Dermis blood vessel endothelial cell (primary cell): Measurements from ENCODE around the gene SPAG16. TPM values are rescaled to one million over a fixed set of nuclear protein-coding genes. Genes with fewer than 3 reads are reported as not detected.

Experiments
- DNase-seq: peaks from one replicate; pipeline ENCODE4 v3.0.0; 2010
- total RNA-seq: library from RNA; depleted of rRNA; stranded (reverse); fragments of >200 nt; gene quantifications from 2 replicates; pipeline ENCODE4 v1.2.3, GENCODE V29; 2014

The SPAG16 gene
- total RNA-seq, 1 donor from 2014 or later = 10.6 TPM

GRCh38 chr2:214193943-214194342, 909.7 kb downstream of the SPAG16 start:
- DNase-seq = no peak

DNA sequence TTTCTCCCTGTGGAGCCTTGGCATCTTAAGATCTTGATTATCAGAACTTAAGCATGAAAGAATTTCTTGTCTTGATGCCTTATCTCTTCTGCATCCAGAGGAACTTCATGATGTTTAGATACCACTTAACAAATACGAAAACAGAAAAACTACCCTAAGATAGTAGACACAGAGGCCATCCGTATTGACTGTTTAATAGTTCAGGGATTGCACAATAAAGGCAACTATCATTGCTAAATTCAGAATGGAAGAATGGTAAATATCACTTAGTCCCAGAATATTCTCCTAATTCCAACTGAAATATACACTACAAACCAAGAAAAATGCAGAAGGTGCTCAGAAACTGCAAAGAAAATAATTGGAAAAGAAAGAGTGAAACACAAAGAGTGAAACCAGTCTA, 912.0 kb downstream of the SPAG16 start:
- no peak for DNase-seq

- DNase-seq = no peak
Measured at GRCh38 chr2:214201892-214202291, 917.6 kb downstream of the SPAG16 start.

- DNase-seq = no peak
Measured at GRCh38 chr2:214203214-214203613, 919.0 kb downstream of the SPAG16 start.

DNA sequence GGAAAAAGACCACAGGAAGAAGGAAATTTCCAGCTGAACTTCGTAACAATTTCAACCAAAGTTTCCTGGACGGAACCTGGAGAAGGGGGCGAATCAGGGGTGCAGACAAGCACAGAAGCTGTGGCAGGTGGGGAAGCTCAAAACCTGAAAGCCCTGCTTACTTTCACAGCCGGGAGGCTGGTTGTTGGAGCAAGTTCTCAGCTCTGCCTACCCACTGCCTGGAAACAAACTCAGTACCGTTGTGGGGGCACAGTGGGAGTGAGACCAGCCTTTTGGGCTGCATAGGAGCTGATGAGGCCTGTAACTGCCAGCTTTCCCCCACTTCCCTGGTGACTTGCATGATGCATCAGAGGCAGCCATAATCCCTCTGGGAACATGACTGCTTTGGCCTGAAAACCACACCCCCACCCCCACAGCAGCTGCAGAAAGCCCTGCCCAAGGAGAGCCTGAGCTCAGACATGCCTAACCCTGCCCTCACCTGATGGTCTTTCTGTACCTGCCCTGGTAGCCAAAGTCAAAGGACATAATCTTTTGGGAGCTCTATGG, 919.6 kb downstream of the SPAG16 start:
- DNase-seq = no peak

- DNase-seq = no peak
Measured at GRCh38 chr2:214215107-214215506, 930.8 kb downstream of the SPAG16 start.

GRCh38 chr2:214217136-214217535, 932.9 kb downstream of the SPAG16 start:
- no peak for DNase-seq

GRCh38 chr2:214217599-214217998, 933.3 kb downstream of the SPAG16 start:
- DNase-seq = no peak

DNA sequence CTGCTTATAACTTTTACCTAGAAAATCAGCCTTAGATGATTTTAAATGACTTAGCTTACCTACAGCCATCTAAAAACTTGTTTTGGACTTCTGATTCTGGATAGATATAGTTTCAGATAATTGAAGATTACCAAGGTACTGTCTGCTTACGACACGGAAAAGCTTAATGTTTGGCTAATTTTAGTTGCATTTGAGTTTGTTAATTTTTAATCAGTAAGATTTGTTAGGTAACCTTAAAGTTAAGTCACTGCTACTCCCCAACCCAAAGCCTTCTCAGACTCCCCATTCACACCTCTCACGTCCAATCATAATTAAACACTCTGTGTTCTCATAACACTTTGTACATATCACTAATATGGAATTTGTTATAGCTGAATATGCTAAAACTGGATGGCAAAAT, 936.0 kb downstream of the SPAG16 start:
- DNase-seq = no peak

DNA sequence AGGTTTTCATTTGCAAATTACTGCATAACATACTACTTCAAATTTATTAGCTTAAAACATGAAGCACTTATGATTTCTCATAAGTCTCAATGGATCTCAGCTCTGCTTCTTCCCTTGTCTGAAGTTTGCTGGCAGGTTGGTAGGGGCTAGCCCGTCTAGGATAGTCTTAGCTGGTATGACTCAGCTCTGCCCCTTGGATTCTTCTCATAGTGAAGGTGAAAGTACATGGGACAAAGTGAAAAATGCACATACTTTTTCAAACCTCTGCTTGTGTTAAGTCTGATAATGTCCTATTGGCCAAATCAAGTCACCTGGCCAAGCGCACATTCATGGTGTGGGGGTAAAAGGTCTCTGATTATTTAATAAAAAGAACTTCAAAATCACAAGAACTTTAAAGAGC, 941.8 kb downstream of the SPAG16 start:
- DNase-seq = no peak

- no peak for DNase-seq
Measured at GRCh38 chr2:214232271-214232670, 948.0 kb downstream of the SPAG16 start.

DNA sequence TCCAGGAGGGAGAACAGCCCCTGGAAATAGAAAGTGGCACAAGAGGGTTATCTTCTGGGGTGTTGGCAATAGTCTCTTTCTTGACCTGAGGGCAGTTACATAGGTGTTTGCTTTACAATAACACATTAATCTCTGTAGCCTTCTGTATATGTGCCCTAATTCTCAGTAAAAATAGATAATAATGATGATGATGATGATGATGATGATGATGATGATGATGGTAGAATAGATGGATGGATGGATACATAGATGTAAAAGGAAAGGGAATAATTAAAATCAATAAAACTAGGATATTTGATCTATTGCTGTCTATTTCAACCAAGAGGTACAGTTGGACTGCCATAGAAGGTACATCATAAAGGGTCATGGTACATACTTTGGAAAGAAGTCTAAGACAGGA, 948.9 kb downstream of the SPAG16 start:
- DNase-seq = no peak

- DNase-seq = no peak
Measured at GRCh38 chr2:214242797-214243196, 958.5 kb downstream of the SPAG16 start.

- no peak for DNase-seq
Measured at GRCh38 chr2:214244847-214245246, 960.6 kb downstream of the SPAG16 start.

DNA sequence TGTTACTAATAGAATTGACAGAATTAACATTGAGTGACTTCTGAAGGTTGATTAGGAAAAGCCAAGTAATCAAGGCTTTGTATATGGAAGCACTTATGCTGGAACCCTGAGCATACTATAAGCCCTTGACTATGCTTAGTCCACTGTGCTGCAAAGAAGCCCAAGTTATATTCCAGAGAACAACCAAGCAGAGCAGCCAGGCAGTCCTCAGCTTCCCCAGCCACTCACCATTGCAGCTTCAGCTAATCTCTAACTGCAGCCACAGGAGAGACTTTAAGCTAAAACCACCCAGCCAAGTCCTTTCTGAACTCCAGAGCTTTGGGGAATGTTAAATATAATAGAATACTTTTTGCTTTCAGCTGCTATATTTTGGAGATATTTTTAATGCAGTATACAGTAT, 962.2 kb downstream of the SPAG16 start:
- no peak for DNase-seq

DNA sequence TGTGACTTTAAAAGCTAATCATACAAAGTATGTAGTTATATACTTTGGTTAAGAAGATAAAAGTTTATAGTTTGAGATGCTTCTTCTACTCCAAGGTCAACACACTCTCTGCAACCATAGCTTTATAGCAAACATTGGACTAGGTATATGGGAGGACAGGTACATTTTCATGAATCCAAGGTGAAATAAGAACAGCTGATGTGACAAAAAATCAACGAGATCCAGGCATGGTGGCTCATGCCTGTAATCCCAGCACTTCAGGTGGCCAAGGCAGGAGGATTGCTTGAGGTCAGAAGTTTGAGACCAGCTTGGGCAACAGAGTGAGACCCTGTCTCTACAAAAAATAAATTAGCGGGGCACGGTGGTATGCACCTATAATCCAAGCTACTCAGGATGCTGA, 963.3 kb downstream of the SPAG16 start:
- no peak for DNase-seq

DNA sequence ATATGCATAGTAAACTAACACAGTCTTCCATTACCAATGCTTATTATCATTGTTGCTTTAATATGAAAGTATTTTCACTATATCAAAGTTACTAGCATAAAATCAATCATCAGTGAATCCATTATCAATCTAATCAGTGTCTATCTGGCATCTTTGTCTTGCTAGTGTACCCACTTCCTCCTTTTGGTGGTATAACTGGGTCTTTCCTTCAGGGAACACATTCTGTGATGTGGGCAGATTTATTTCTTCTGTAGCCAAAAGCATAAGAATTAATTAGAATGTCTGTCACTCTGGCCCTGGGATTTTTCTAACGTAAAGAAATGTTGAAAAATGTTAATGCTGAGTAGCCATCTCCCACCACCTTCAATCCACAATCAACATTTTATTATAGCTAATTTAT, 970.8 kb downstream of the SPAG16 start:
- DNase-seq = no peak

DNA sequence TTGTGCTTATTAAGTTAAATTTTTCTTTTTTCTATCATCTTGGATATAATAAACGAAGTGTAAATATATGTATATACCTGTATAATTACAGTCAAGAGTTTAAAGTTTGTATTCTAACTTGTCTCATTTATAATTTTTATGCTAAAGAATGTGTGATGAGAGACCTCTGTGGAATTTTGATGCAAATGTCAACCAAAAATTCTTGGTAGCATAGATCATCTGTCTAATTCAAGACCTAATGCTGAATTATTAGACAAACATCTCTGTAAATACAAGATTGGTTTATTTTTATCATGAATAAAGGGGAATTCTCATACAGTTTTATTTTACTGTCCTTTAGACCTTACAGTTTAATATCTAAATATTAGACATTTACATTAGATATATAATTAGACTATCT, 977.4 kb downstream of the SPAG16 start:
- DNase-seq = no peak

- no peak for DNase-seq
Measured at GRCh38 chr2:214264171-214264570, 979.9 kb downstream of the SPAG16 start.

- no peak for DNase-seq
Measured at GRCh38 chr2:214265991-214266489, 981.8 kb downstream of the SPAG16 start.

GRCh38 chr2:214277880-214278279, 993.6 kb downstream of the SPAG16 start:
- no peak for DNase-seq

DNA sequence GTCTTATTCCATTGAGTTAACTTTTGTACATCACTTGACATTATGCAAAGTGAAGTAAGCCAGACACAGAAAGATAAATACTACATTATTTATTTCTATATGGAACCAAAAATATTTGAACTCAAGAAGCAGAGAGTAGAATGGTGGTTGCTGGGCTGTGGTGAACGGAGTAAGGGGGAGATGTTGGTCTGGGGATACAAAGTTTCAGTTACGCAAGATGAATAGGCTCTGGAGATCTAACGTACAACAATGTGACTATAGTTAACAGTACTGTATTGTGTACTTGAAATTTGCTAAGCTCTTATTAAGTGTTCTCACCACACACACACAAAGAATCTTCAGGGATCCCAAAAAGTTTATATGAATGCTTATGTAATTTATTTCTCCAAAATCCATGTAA, 1001.7 kb downstream of the SPAG16 start:
- no peak for DNase-seq

DNA sequence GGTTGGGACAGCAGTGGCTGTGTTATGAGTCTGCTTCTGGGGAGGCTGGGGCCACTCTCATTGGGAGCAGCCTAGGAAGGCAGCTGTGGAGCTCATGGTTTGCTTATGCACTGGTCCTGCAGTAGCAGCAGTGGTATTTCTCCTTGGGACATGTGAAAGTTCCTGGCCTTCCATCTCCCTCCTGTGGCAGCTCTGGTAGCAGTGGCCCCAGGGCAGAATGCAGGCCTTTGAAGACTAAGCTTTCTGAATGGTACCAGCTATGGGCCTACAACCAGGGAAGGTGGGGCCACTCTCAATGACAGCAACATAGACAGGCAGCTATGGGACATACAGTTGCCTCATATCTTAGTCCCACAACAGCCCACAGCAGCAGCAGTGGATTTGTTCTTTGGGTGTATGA, 1009.3 kb downstream of the SPAG16 start:
- DNase-seq = no peak

GRCh38 chr2:214294426-214294825, 1010.2 kb downstream of the SPAG16 start:
- DNase-seq = no peak

- no peak for DNase-seq
Measured at GRCh38 chr2:214297423-214297822, 1013.2 kb downstream of the SPAG16 start.
